ENCODE results near the gene LRGUK.

Gene LRGUK

GRCh38 chr7:134311807-134312206 is 184.7 kb downstream of the LRGUK start:
- no peak for DNase-seq

- DNase-seq: no peak
Observed at GRCh38 chr7:134312717-134313116, 185.6 kb downstream of the LRGUK start.

GRCh38 chr7:134313543-134313942 is 186.4 kb downstream of the LRGUK start:
- no peak for DNase-seq
